GM12892 (cell line): ENCODE data around the gene USB1.

Experiments used
- DNase-seq: peaks from one replicate; pipeline ENCODE4 v3.0.0; 2011; ENCODE audit not compliant: insufficient read length
- FAIRE-seq: peaks from 2 replicates; lab custom pipeline; 2011; peaks lifted over from hg19 to GRCh38; lab: Jason Lieb, UNC
- POLR2A ChIP-seq: IDR thresholded peaks from 2 replicates; pipeline ENCODE4 v1.6.1; 2011; ENCODE audit warnings: low read depth, low read length, control low read depth
- POLR2AphosphoS5 ChIP-seq: IDR thresholded peaks from 2 replicates; pipeline ENCODE4 v1.6.1; 2011; ENCODE audit warnings: low read depth, low read length, control low read depth
- TAF1 ChIP-seq: IDR thresholded peaks from 2 replicates; pipeline ENCODE4 v1.6.1; 2011; ENCODE audit warnings: low read depth, mild to moderate bottlenecking, control low read depth, low read length, borderline replicate concordance

USB1 gene

GRCh38 chr16:58012481-58012880, 11.3 kb downstream of the USB1 start:
- DNase-seq (no peak), FAIRE-seq (no peak)
- TF ChIP-seq POLR2AphosphoS5: no peak
- no peak for TF ChIP-seq TAF1
- no peak for TF ChIP-seq POLR2A

GRCh38 chr16:58013201-58013956, 12.2 kb downstream of the USB1 start:
- DNase-seq (no peak), FAIRE-seq (no peak)
- TF ChIP-seq POLR2AphosphoS5: no peak

- FAIRE-seq (no peak), DNase-seq (no peak)
- no peak for TF ChIP-seq TAF1
- TF ChIP-seq POLR2AphosphoS5: no peak
These were observed 15.7 kb downstream of the USB1 start for GRCh38 chr16:58016840-58017446.

- DNase-seq (no peak), FAIRE-seq (no peak)
- TF ChIP-seq POLR2AphosphoS5: no peak
- TF ChIP-seq TAF1: no peak
- TF ChIP-seq POLR2A: no peak
These were observed 17.6 kb downstream of the USB1 start for GRCh38 chr16:58018803-58019202.

- TF ChIP-seq POLR2AphosphoS5: no peak
- TF ChIP-seq POLR2A: no peak
- no peak for TF ChIP-seq TAF1
- no peak for DNase-seq
- no peak for FAIRE-seq
These were observed 18.8 kb downstream of the USB1 start for GRCh38 chr16:58019866-58020538.

GRCh38 chr16:58020628-58021521, 19.7 kb downstream of the USB1 start:
- DNase-seq (no peak), FAIRE-seq (peak; percentile 78)
- TF ChIP-seq POLR2A: no peak
- no peak for TF ChIP-seq TAF1
- TF ChIP-seq POLR2AphosphoS5: no peak

- TF ChIP-seq POLR2A: no peak
- TF ChIP-seq POLR2AphosphoS5: no peak
- no peak for TF ChIP-seq TAF1
- DNase-seq (no peak), FAIRE-seq (no peak)
These were observed 20.7 kb downstream of the USB1 start for GRCh38 chr16:58021661-58022551.

- FAIRE-seq (no peak), DNase-seq (no peak)
- TF ChIP-seq POLR2AphosphoS5 (no peak), TAF1 (no peak), POLR2A (no peak)
These were observed 21.6 kb downstream of the USB1 start for GRCh38 chr16:58022601-58023371.

GRCh38 chr16:58024486-58025350, 23.5 kb downstream of the USB1 start:
- no peak for TF ChIP-seq TAF1
- no peak for TF ChIP-seq POLR2A
- no peak for TF ChIP-seq POLR2AphosphoS5
- DNase-seq: no peak
- no peak for FAIRE-seq
